CD4-positive, alpha-beta T cell treated with Interleukin-10 for 1 hour (primary cell): Measurements from ENCODE around the gene OR2AG2.

Experiments used
- DNase-seq: peaks from one replicate; pipeline ENCODE4 v3.0.0-alpha.2; 2020

Gene OR2AG2

GRCh38 chr11:6737872-6738466, 33.8 kb downstream of the OR2AG2 start:
- peak; percentile 84 for DNase-seq

GRCh38 chr11:6736495-6737121, 35.2 kb downstream of the OR2AG2 start:
- DNase-seq = no peak

GRCh38 chr11:6735306-6735705, 36.5 kb downstream of the OR2AG2 start:
- DNase-seq = no peak

GRCh38 chr11:6734616-6735015, 37.2 kb downstream of the OR2AG2 start:
- no peak for DNase-seq

GRCh38 chr11:6733326-6734275, 38.2 kb downstream of the OR2AG2 start:
- peak; percentile 47 for DNase-seq

GRCh38 chr11:6727971-6728760, 43.6 kb downstream of the OR2AG2 start:
- no peak for DNase-seq

- DNase-seq = no peak
Measured at GRCh38 chr11:6725386-6725896, 46.3 kb downstream of the OR2AG2 start.

DNA sequence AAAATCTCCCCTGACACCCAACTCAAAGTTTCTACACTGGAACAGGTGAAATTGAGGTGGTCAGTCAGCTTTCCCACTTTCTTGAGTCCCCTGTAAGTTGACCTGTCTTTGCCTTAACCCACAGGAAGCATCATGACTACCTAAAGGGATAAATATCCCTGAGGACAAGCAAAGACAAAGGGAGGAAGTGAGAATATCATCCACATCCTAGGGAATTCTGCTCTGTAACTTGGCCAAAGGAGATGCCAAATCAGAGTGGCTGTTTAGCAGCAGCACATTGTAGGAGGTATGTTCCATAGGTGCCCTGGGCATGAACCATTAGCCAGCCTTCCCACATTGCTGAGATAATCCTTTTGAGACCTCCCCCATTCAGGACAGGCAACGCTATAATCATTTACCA, 47.8 kb downstream of the OR2AG2 start:
- DNase-seq = no peak

DNA sequence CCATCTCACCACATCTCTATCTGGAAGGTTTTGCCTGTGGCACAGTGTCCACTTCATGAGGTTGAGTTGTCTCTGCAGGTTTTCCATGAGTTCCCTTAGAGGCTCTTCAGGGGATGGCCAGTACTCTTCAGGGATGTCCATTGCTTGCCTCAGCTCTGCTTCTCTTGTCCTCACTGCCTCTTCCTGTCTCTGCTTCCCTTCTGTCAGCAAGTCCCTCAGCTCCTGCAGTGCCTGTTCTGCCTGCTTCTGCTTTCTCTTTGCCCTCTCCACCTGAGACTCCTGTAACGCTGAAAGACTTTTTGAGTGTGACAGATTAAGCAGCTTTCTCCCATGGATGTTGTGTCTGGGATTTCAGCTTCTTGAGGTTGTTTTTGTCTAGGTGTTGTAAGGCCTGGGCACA, 50.4 kb downstream of the OR2AG2 start:
- DNase-seq = no peak

DNA sequence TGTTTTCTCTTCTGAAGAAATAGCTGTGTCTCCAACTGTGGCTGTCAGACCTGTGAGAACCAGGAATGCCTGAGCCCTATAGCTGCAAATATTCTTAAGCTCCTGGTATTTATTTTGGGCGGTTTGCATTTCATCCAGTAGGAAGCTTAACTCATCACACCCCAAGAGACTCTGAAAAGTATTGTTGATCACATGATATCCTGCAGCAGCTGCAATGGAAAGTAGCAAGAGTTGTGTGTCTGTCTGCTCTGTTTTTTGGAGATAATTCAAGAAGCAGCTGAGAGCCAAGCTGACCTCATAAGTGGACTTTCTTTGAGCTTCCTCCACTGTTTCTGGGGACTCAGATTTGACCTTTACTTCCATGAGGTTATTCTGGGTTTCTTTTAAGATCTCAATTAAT, 52.2 kb downstream of the OR2AG2 start:
- no peak for DNase-seq

GRCh38 chr11:6717426-6717825, 54.4 kb downstream of the OR2AG2 start:
- DNase-seq = no peak
